Endothelial cell of umbilical vein (primary cell): ENCODE measurements around the gene OPRD1. TPM values are rescaled to one million over a fixed set of nuclear protein-coding genes. Genes with fewer than 3 reads are reported as not detected.

ENCODE experiments used
- BruUV-seq: library from RNA; stranded (reverse); fragments of 400-500 nt; replicated peaks from 2 replicates; lab custom pipeline; 2021; lab: Mats Ljungman, UMichigan
- CTCF ChIA-PET: fragments of 300-600, 350-600 bp; sonication (Branson Sonifier 250); formaldehyde crosslinking; loops from one replicate; lab custom pipeline; 2021; ENCODE audit warnings: antibody characterized with exemption, inconsistent platforms; lab: Charles Lee
- POLR2A ChIA-PET: fragments of 300-600, 350-600 bp; sonication (Branson Sonifier 250); formaldehyde crosslinking; loops from one replicate; lab custom pipeline; 2021; ENCODE audit warnings: antibody characterized with exemption, inconsistent platforms; lab: Charles Lee
- DNase-seq: peaks from one replicate; pipeline ENCODE4 v3.0.0-alpha.2; 2011; ENCODE audit warnings: low read depth, low spot score
- FAIRE-seq: peaks from 2 replicates; lab custom pipeline; 2011; peaks lifted over from hg19 to GRCh38; lab: Jason Lieb, UNC
- H2AFZ ChIP-seq: 2 replicates; pipeline ENCODE4 v1.6.0; 2012; ENCODE audit warnings: low read depth, low read length, control low read depth, inconsistent platforms
- H3K27ac ChIP-seq: 2 replicates; pipeline ENCODE4 v1.5.1; 2011; ENCODE audit warnings: low read depth, mild to moderate bottlenecking, control low read depth, low read length, moderate library complexity; ENCODE audit not compliant: insufficient read depth
- H3K27me3 ChIP-seq, 2 experiments: 2 replicates each; pipeline versions ENCODE4 v1.6.0 to v1.6.1; 2011; ENCODE audit warnings: low read length in 2 of 2, mixed read lengths in 1 of 2; ENCODE audit not compliant: control insufficient read depth in 2 of 2, insufficient read depth in 2 of 2
- H3K36me3 ChIP-seq, 2 experiments: 2 replicates in 1 of 2; 3 replicates in 1 of 2; pipeline ENCODE4 v1.5.1; 2011; ENCODE audit warnings: low read length in 2 of 2, mild to moderate bottlenecking in 1 of 2, moderate library complexity in 1 of 2; ENCODE audit not compliant: control insufficient read depth in 2 of 2, insufficient read depth in 2 of 2; ENCODE audit errors: extremely low read depth in 1 of 2
- H3K4me1 ChIP-seq: 3 replicates; pipeline ENCODE4 v1.5.1; 2011; ENCODE audit warnings: mild to moderate bottlenecking, low read length; ENCODE audit not compliant: control insufficient read depth, insufficient read depth; ENCODE audit errors: extremely low read depth
- H3K4me2 ChIP-seq: 2 replicates; pipeline ENCODE4 v1.6.1; 2011; ENCODE audit warnings: low read length, control low read depth, mixed read lengths; ENCODE audit not compliant: insufficient read depth
- H3K4me3 ChIP-seq, 3 experiments: fragments of 200-600 bp in 1 of 3; sonication (generic), shearing (Covaris generic) in 1 of 3; replicated peaks in 1 of 3; 2 replicates each; pipeline ENCODE4 v1.5.1; 2011 to 2016; ENCODE audit warnings: control low read depth in 3 of 3, low read length in 3 of 3, mild to moderate bottlenecking in 2 of 3, inconsistent platforms in 1 of 3, low read depth in 1 of 3, moderate library complexity in 1 of 3; ENCODE audit not compliant: insufficient read depth in 1 of 3
- H3K79me2 ChIP-seq: 2 replicates; pipeline ENCODE4 v1.6.0; 2012; ENCODE audit warnings: low read length, inconsistent platforms; ENCODE audit not compliant: control insufficient read depth, insufficient read depth
- H3K9ac ChIP-seq: replicated peaks from 2 replicates; pipeline ENCODE3; 2011; ENCODE audit warnings: low read length, control low read depth; ENCODE audit not compliant: insufficient read depth; ENCODE audit errors: extremely low read depth
- H3K9me1 ChIP-seq: replicated peaks from 3 replicates; pipeline ENCODE4 v1.6.0; 2011; ENCODE audit warnings: mild to moderate bottlenecking, low read length; ENCODE audit not compliant: control insufficient read depth, insufficient read depth; ENCODE audit errors: extremely low read depth
- H3K9me3 ChIP-seq: replicated peaks from 2 replicates; pipeline ENCODE4 v1.5.1; 2012; ENCODE audit warnings: low read length, inconsistent platforms; ENCODE audit not compliant: control insufficient read depth, insufficient read depth
- H4K20me1 ChIP-seq: replicated peaks from 2 replicates; pipeline ENCODE3; 2011; ENCODE audit warnings: mild to moderate bottlenecking, low read length; ENCODE audit not compliant: control insufficient read depth, insufficient read depth; ENCODE audit errors: extremely low read depth
- CTCF ChIP-seq, 2 donors: IDR thresholded peaks; 1 replicate in 1 of 2; 2 replicates in 1 of 2; pipeline ENCODE4 v1.5.1; 2011; ENCODE audit warnings: low read length in 2 of 2, mild to moderate bottlenecking in 2 of 2, moderate library complexity in 2 of 2, control low read depth in 1 of 2, inconsistent platforms in 1 of 2, low read depth in 1 of 2; ENCODE audit not compliant: insufficient read depth in 1 of 2; ENCODE audit errors: extremely low read depth in 1 of 2
- EZH2 ChIP-seq: IDR thresholded peaks from 2 replicates; pipeline ENCODE4 v1.6.1; 2012; ENCODE audit warnings: borderline replicate concordance, low read depth, mild to moderate bottlenecking, moderate library complexity, low read length, inconsistent platforms; ENCODE audit not compliant: severe bottlenecking
- FOS ChIP-seq: IDR thresholded peaks from 2 replicates; pipeline ENCODE4 v1.6.1; 2011; ENCODE audit warnings: mild to moderate bottlenecking, low read length, moderate library complexity, borderline replicate concordance; ENCODE audit not compliant: insufficient read depth
- GATA2 ChIP-seq: IDR thresholded peaks from 2 replicates; pipeline ENCODE4 v1.7.0; 2011; ENCODE audit warnings: low read depth, mild to moderate bottlenecking, moderate library complexity, mixed read lengths, low read length; ENCODE audit not compliant: insufficient read length, insufficient read depth
- JUN ChIP-seq: IDR thresholded peaks from 2 replicates; pipeline ENCODE4 v1.6.1; 2011; ENCODE audit warnings: borderline replicate concordance, low read depth; ENCODE audit not compliant: insufficient read length, insufficient read depth
- MAX ChIP-seq: IDR thresholded peaks from 2 replicates; pipeline ENCODE4 v1.6.1; 2011; ENCODE audit not compliant: insufficient read depth, insufficient read length
- MYC ChIP-seq: IDR thresholded peaks from one replicate; pipeline ENCODE4 v1.6.1; 2011; ENCODE audit warnings: mild to moderate bottlenecking, low read depth, low read length
- POLR2A ChIP-seq: IDR thresholded peaks from 2 replicates; pipeline ENCODE4 v1.6.1; 2012; ENCODE audit warnings: low read depth, mild to moderate bottlenecking, control low read depth, low read length
- POLR2AphosphoS5 ChIP-seq: IDR thresholded peaks from 2 replicates; pipeline ENCODE4 v1.6.1; 2012; ENCODE audit warnings: low read depth, mild to moderate bottlenecking, control low read depth, low read length, moderate library complexity; ENCODE audit not compliant: insufficient read depth
- dilution Hi-C: fragments of 300-500 bp; cut with MboI; formaldehyde crosslinking; loops from one replicate; pipeline ENCODE4 v1.15.0; 2019; ENCODE audit warnings: low sequenced_read_pairs; ENCODE audit not compliant: extremely low pct_ligation_motif_present
- intact Hi-C: fragments of 100-400 bp; cut with micrococcal nuclease; formaldehyde crosslinking; loops from one replicate; pipeline ENCODE4 v1.10.0; 2022
- polyA plus RNA-seq, 4 experiments: library from polyadenylated mRNA; depleted of rRNA in 3 of 4; stranded (reverse) in 3 of 4; unstranded in 1 of 4; fragments of >200 nt; gene quantifications; 2 replicates each; pipeline versions ENCODE4 v1.2.1 to v1.2.3, GENCODE V29; 2011 to 2012; ENCODE audit warnings: missing spikeins in 1 of 4
- total RNA-seq: library from RNA; stranded (reverse); gene quantifications from 2 replicates; pipeline ENCODE4 v1.2.3, GENCODE V29; 2021

The OPRD1 gene
- total and polyA plus RNA-seq, 2 donors (not counting 3 experiments of a cell fraction or from before 2014, with no cell fraction given), result not detected

GRCh38 chr1:28804071-28804470 is 7.9 kb upstream of the OPRD1 start:
- TF ChIP-seq MAX, result no peak
- TF ChIP-seq CTCF (IDR thresholded peaks at IDR 0.05; ENCODE audit: extremely low read depth in 1 of 2, insufficient read depth in 1 of 2, low read depth in 1 of 2, low read length in 2 of 2), result no peak
- no peak for TF ChIP-seq FOS
- no peak for TF ChIP-seq EZH2
- no peak for TF ChIP-seq POLR2A
- no peak for TF ChIP-seq POLR2AphosphoS5
- no peak for TF ChIP-seq JUN
- no peak for TF ChIP-seq GATA2
- no peak for TF ChIP-seq MYC
- ChIA-PET POLR2A (no interaction called here), CTCF (interaction anchor here (1.1 kb wide), 1 partner anchor 33 kb away, joined by 3 read pairs; no protein-coding TSS in a partner anchor)
- dilution Hi-C loops, result no loop called here
- no peak overlapping the region for H3K4me3 ChIP-seq
- H3K27ac ChIP-seq, result no peak overlapping the region
- peaks cover 0 to 5% of the 10 kb centered on the region in 2 experiments for H3K27me3 ChIP-seq
- BruUV-seq, result no TSS peak
- no peak overlapping the region for H3K4me2 ChIP-seq
- no peaks in the 10 kb centered on the region for H3K9me3 ChIP-seq
- H3K4me1 ChIP-seq, result no peaks in the 10 kb centered on the region
- FAIRE-seq (no peak), DNase-seq (no peak)
- no peaks in the 10 kb centered on the region for H3K36me3 ChIP-seq
- intact Hi-C loops, result no loop called here
- H3K9me1 ChIP-seq, result no peaks in the 10 kb centered on the region
- H3K79me2 ChIP-seq, result no peaks in the 10 kb centered on the region
- H3K9ac ChIP-seq, result no peak overlapping the region
- no peak overlapping the region for H2AFZ ChIP-seq
- H4K20me1 ChIP-seq, result no peaks in the 10 kb centered on the region
